ENCODE measurements around the gene CMIP. TPM values are rescaled to one million over a fixed set of nuclear protein-coding genes. Genes with fewer than 3 reads are reported as not detected.

Gene CMIP
- total and polyA plus RNA-seq, 10 of the 15 experiments (the other 5 are each of a cell fraction or from before 2014, with no cell fraction given) = 1.2 to 43.2 (median 4.4) TPM

DNA sequence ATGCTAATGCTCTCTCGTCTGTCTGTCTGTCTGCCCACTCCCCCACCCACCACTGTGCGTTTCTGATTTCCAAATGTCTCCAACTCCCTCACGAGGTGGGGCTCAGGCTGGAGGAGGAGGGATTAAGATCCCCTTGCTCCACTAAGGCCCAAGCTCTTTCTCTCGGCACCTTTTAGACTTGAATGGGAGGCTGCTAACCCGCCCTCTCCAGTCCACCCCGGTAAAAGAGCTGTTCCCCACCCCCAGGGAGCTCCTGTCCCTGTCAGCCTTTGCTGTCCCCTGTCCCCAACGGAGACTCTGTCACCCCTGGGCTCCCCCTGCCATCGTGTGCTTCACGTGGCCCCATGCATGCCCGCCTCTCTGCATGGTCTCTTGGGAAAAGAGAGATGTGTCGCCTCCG, 266.0 kb downstream of the CMIP start:
- no peak overlapping the region for H3K4me3 ChIP-seq
- ChIA-PET CTCF (no interaction called here), POLR2A (interaction anchor here (0.7 kb wide), 1 partner anchor 117 kb away, joined by 4 read pairs; no protein-coding TSS in a partner anchor), RAD21 (ENCODE audit: unreplicated experiment) (no interaction called here), SMC1A (ENCODE audit: uncharacterized antibody, unreplicated experiment) (no interaction called here)
- no TSS peak for BruUV-seq (replicated peaks)
- H3K27ac ChIP-seq (ENCODE audit: control insufficient read depth, insufficient read depth) = no peak overlapping the region
- H4K20me1 ChIP-seq (ENCODE audit: control insufficient read depth, insufficient read depth) = no peaks in the 10 kb centered on the region
- no peak for ATAC-seq
- H3K9ac ChIP-seq (ENCODE audit: control insufficient read depth, insufficient read depth, low read length) = no peak overlapping the region
- intact Hi-C loops (cut with micrococcal nuclease; ENCODE audit: unreplicated experiment) = no loop called here
- no peaks in the 10 kb centered on the region for H3K79me2 ChIP-seq (ENCODE audit: control insufficient read depth, insufficient read depth, low read length)
- no peaks in the 10 kb centered on the region for H3K27me3 ChIP-seq (replicated peaks in 1 of 2; ENCODE audit: control insufficient read depth in 2 of 2, insufficient read depth in 2 of 2, low read length in 1 of 2)
- FAIRE-seq = no peak
- H3K4me2 ChIP-seq (ENCODE audit: control insufficient read depth, insufficient read depth) = no peak overlapping the region
- no peaks in the 10 kb centered on the region for H3K9me3 ChIP-seq (replicated peaks; ENCODE audit: control insufficient read depth, insufficient read depth, low read length)
- H3K36me3 ChIP-seq (ENCODE audit: control insufficient read depth in 2 of 2, insufficient read depth in 2 of 2, low read length in 1 of 2) = peaks cover 0 to 9% of the 10 kb centered on the region in 2 experiments; a peak in 3 of 4 replicates
- H2AFZ ChIP-seq (ENCODE audit: control insufficient read depth, low read depth, low read length) = no peak overlapping the region
- in situ Hi-C loops (cut with MboI) = no loop called here
- TF ChIP-seq SMARCA5 (IDR thresholded peaks at IDR 0.05) (no peak), MYC (IDR thresholded peaks at IDR 0.05; ENCODE audit: insufficient read depth, insufficient read length, insufficient replicate concordance, low read length, severe bottlenecking) (no peak), ELK1 (IDR thresholded peaks at IDR 0.05; ENCODE audit: low read depth, low read length) (no peak)
- H3K4me1 ChIP-seq (ENCODE audit: control insufficient read depth, insufficient read depth, low read length) = peaks cover 7% of the 10 kb centered on the region
- WGBS (ENCODE audit: insufficient coverage, insufficient replicate concordance, low lambda C conversion rate, missing lambda C conversion rate) = 57% methylated on average over 10 of the region's 12 CpGs
- DNase-seq (ENCODE audit: low read depth, low spot score) = no peak

DNA sequence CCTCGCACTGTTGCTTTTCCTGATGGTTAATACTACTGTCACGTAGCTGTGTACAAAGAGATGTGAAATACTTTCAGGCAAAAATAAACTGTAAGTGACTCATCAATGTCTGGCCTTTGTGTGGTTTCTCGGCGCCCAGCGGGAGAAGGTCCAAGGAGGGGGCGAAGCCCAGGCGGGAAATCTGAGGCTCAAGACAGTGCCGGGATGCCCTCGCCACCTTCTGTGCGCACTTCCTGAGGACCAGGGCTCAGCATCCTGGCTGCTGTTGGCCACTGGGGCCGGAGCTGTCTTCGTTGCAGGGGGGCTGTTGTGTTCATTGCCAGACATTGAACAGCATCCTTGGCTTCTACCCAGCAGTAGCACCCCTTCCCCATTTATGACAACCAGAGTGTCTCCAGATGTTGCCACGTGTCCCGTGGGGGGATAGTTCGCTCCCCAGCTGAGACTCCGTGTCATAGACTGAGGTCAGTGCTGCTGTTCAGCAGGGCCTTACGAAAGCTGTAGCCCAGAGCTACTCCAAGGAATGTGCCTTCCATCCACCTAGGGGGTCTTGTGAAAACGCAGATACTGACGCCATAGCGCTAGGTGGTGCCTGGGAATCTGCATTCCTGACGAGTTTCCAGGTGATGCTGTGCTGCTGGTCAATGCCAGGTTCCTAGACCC, 267.2 kb downstream of the CMIP start:
- no peak overlapping the region for H3K27ac ChIP-seq (ENCODE audit: control insufficient read depth, insufficient read depth)
- BruUV-seq (replicated peaks) = no TSS peak
- no peak overlapping the region for H3K4me2 ChIP-seq (ENCODE audit: control insufficient read depth, insufficient read depth)
- no peaks in the 10 kb centered on the region for H3K9me3 ChIP-seq (replicated peaks; ENCODE audit: control insufficient read depth, insufficient read depth, low read length)
- POLR2A ChIA-PET = no interaction called here
- no peak for DNase-seq (ENCODE audit: low read depth, low spot score)
- SMC1A ChIA-PET (ENCODE audit: uncharacterized antibody, unreplicated experiment) = interaction anchor here (0.6 to 0.8 kb wide), 2 partner anchors 19 to 42 kb away, joined by 3 to 4 read pairs; no protein-coding TSS in a partner anchor
- H4K20me1 ChIP-seq (ENCODE audit: control insufficient read depth, insufficient read depth) = no peaks in the 10 kb centered on the region
- CTCF ChIA-PET = interaction anchor here (0.7 to 1.2 kb wide), 3 partner anchors 15 to 334 kb away, joined by 3 to 5 read pairs (median 3); no protein-coding TSS in a partner anchor
- TF ChIP-seq RBBP5 (conservative IDR thresholded peaks at IDR 0.05) = no peak
- RAD21 ChIA-PET (ENCODE audit: unreplicated experiment) = interaction anchor here (0.6 kb wide), 1 partner anchor 19 kb away, joined by 3 read pairs; no protein-coding TSS in a partner anchor
- no peak overlapping the region for H3K4me3 ChIP-seq
- H3K79me2 ChIP-seq (ENCODE audit: control insufficient read depth, insufficient read depth, low read length) = no peaks in the 10 kb centered on the region
- no peaks in the 10 kb centered on the region for H3K27me3 ChIP-seq (replicated peaks in 1 of 2; ENCODE audit: control insufficient read depth in 2 of 2, insufficient read depth in 2 of 2, low read length in 1 of 2)
- FAIRE-seq = no peak
- H3K4me1 ChIP-seq (ENCODE audit: control insufficient read depth, insufficient read depth, low read length) = peaks cover 14% of the 10 kb centered on the region
- in situ Hi-C loops (cut with MboI) (no loop called here), intact Hi-C loops (cut with micrococcal nuclease; ENCODE audit: unreplicated experiment) (no loop called here)
- no peak overlapping the region for H2AFZ ChIP-seq (ENCODE audit: control insufficient read depth, low read depth, low read length)
- 77% methylated on average over 21 of the region's 21 CpGs for WGBS (ENCODE audit: insufficient coverage, insufficient replicate concordance, low lambda C conversion rate, missing lambda C conversion rate)
- peaks cover 0 to 9% of the 10 kb centered on the region in 2 experiments; a peak in 3 of 4 replicates for H3K36me3 ChIP-seq (ENCODE audit: control insufficient read depth in 2 of 2, insufficient read depth in 2 of 2, low read length in 1 of 2)
- no peak for ATAC-seq
- H3K9ac ChIP-seq (ENCODE audit: control insufficient read depth, insufficient read depth, low read length) = no peak overlapping the region

Data from GM12878 (cell line).